Fibroblast of the aortic adventitia (primary cell): ENCODE data around the gene TRAF3. TPM values are rescaled to one million over a fixed set of nuclear protein-coding genes. Genes with fewer than 3 reads are reported as not detected.
A peak's percentile ranks its signal among the peaks of the same experiment; 100 is the strongest.

Experiments
- DNase-seq: peaks from one replicate; pipeline ENCODE4 v3.0.0-alpha.2; 2010; ENCODE audit warnings: low read depth
- H3K4me3 ChIP-seq: 2 replicates; pipeline ENCODE4 v1.5.1; 2011; ENCODE audit warnings: low read depth, mild to moderate bottlenecking, control low read depth, low read length, moderate library complexity
- total RNA-seq: library from RNA; depleted of rRNA; stranded (reverse); fragments of >200 nt; gene quantifications from 2 replicates; pipeline ENCODE4 v1.2.3, GENCODE V29; 2012; ENCODE audit warnings: low replicate concordance
- TF ChIP-seq, protein P1 (sequence below): IDR thresholded peaks from 2 replicates; pipeline ENCODE4 v1.5.1; 2011; ENCODE audit warnings: mild to moderate bottlenecking, low read length, control low read depth, inconsistent platforms; ENCODE audit not compliant: insufficient read depth

The TRAF3 gene
- total RNA-seq, 1 donor, result 19.3 TPM

DNA sequence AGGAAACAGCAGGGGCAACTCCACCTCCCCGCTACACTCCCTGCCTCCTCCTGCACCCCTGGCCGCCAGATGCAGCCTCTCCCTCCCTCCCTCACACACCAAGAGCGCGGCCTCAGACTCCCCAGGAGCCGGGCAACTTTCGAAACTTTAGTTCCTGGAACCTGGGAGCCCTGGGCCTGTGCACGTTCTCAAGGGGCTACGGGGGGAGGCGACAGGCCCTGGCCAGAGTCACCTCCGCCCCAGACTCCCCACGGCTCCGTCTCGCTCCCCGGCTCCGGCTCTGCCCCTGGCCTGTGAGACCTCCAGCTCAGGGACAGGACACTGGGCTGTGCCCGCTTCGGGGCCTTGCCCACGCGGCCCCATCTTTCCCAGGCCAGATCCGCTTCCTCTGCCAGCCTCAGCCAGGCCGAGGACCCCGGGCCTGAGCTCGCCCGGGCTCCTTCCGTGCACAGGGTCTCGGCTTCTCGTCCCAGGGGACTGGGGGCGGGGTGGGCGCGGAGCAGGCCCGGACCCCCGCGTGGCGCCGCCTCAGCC is 150.7 kb downstream of the TRAF3 start:
- no peak overlapping the region for H3K4me3 ChIP-seq
- TF ChIP-seq, protein P1, sequence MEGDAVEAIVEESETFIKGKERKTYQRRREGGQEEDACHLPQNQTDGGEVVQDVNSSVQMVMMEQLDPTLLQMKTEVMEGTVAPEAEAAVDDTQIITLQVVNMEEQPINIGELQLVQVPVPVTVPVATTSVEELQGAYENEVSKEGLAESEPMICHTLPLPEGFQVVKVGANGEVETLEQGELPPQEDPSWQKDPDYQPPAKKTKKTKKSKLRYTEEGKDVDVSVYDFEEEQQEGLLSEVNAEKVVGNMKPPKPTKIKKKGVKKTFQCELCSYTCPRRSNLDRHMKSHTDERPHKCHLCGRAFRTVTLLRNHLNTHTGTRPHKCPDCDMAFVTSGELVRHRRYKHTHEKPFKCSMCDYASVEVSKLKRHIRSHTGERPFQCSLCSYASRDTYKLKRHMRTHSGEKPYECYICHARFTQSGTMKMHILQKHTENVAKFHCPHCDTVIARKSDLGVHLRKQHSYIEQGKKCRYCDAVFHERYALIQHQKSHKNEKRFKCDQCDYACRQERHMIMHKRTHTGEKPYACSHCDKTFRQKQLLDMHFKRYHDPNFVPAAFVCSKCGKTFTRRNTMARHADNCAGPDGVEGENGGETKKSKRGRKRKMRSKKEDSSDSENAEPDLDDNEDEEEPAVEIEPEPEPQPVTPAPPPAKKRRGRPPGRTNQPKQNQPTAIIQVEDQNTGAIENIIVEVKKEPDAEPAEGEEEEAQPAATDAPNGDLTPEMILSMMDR, result no peak
- no peak for DNase-seq

GRCh38 chr14:102928412-102929240 is 151.4 kb downstream of the TRAF3 start:
- no peak for DNase-seq
- H3K4me3 ChIP-seq, result peak overlapping the region; percentile 28
- TF ChIP-seq, protein P1, result no peak

GRCh38 chr14:102929241-102930137 is 152.2 kb downstream of the TRAF3 start:
- no peak for DNase-seq
- no peak overlapping the region for H3K4me3 ChIP-seq
- TF ChIP-seq, protein P1, result no peak

GRCh38 chr14:102930138-102930752 is 153.0 kb downstream of the TRAF3 start:
- TF ChIP-seq, protein P1, result no peak
- no peak overlapping the region for H3K4me3 ChIP-seq
- DNase-seq, result no peak

DNA sequence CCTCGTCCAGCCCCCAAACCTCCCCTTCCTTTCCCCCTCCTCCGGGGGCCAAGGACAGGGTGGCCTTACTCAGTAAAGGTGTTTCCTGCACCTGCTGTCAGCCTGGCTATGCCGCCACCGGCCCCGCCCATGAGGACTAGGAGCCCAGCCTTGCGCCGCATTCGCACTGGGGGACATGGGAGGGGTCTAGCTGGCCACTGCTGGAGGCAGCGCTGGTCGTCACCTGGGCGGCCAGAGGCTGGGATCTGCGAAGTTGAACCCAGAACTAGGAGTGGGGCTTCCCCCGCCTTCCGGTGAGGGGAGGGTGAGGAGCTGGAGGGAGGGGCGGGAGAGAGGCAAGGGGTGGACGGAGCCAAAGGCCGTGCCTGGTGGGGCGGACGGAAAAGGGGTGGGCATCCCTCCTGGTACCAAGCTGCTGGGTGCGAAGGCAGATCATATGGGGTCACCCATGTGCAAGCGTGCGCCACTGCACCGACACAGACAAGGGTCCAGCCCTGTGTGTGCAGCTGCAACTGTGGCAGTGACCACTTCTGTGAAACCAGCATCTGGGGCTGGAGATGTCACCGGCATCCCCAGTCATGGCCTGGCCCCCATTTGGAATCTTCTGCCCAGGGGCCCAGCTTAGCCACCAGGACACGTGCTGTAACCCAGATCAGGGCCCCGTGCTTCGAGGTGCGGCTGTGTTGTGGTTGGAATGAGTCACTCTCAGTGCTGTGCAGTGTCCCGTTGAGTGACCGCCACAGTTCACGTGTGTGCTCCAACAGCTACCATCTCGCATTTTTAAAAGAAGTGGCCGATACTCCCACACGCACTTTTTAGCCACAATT is 153.7 kb downstream of the TRAF3 start:
- TF ChIP-seq, protein P1, result no peak
- DNase-seq, result peak; percentile 5
- no peak overlapping the region for H3K4me3 ChIP-seq
